ENCODE results near the gene TMEM80.

Gene TMEM80

GRCh38 chr11:679271-680207 is 16.1 kb upstream of the TMEM80 start:
- no peaks in the 10 kb centered on the region for H3K4me1 ChIP-seq (ENCODE audit: control insufficient read depth in 2 of 2, insufficient read depth in 1 of 2, low read depth in 1 of 2, low read length in 2 of 2)
- H3K36me3 ChIP-seq (replicated peaks in 1 of 2; ENCODE audit: control insufficient read depth in 2 of 2, insufficient read depth in 2 of 2, low read length in 2 of 2), result peaks cover 36 to 83% of the 10 kb centered on the region in 2 donors
- no peak overlapping the region for H2BK5ac ChIP-seq (ENCODE audit: low read length)
- no peak overlapping the region for H2BK15ac ChIP-seq (ENCODE audit: low read length)
- no peak for DNase-seq (ENCODE audit: low spot score)
- H2BK12ac ChIP-seq (ENCODE audit: low read length), result no peak overlapping the region
- H4K8ac ChIP-seq (ENCODE audit: low read depth, low read length), result no peak overlapping the region
- no peaks in the 10 kb centered on the region for H3K79me1 ChIP-seq (ENCODE audit: low read depth, low read length)
- no peak overlapping the region for H3K18ac ChIP-seq (ENCODE audit: low read length)
- H2AK5ac ChIP-seq (ENCODE audit: low read depth, low read length), result no peak overlapping the region
- H3K9me3 ChIP-seq (replicated peaks in 1 of 2; ENCODE audit: control insufficient read depth in 2 of 2, insufficient read depth in 1 of 2, low read depth in 1 of 2, low read length in 2 of 2), result no peaks in the 10 kb centered on the region
- no peak overlapping the region for H4K91ac ChIP-seq (ENCODE audit: low read depth, low read length, poor library complexity)
- no CpG with 5 or more reads among the region's 36 CpGs for WGBS, 2 donors (ENCODE audit: extremely low coverage in 2 of 2, insufficient read length in 2 of 2, insufficient replicate concordance in 1 of 2)
- no peak overlapping the region for H3K9ac ChIP-seq (ENCODE audit: low read depth, low read length, poor library complexity)
- no peak overlapping the region for H3K4ac ChIP-seq (ENCODE audit: low read length)
- no peak overlapping the region for H3K14ac ChIP-seq (ENCODE audit: low read length)
- no peaks in the 10 kb centered on the region for H3K27me3 ChIP-seq (ENCODE audit: control insufficient read depth in 3 of 3, insufficient read depth in 3 of 3, low read depth in 1 of 3, low read length in 3 of 3)
- no peak overlapping the region for H3K27ac ChIP-seq (replicated peaks; ENCODE audit: low read length)
- H3K4me3 ChIP-seq (ENCODE audit: low read length in 2 of 2), result no peak overlapping the region
- H2BK120ac ChIP-seq (ENCODE audit: low read depth, low read length), result no peak overlapping the region
- H3K4me2 ChIP-seq (ENCODE audit: insufficient read depth, low read length, poor library complexity, severe bottlenecking), result no peak overlapping the region
- no peak overlapping the region for H3K23ac ChIP-seq (ENCODE audit: low read depth, low read length, poor library complexity)
- H2AFZ ChIP-seq (ENCODE audit: low read length), result no peak overlapping the region

DNA sequence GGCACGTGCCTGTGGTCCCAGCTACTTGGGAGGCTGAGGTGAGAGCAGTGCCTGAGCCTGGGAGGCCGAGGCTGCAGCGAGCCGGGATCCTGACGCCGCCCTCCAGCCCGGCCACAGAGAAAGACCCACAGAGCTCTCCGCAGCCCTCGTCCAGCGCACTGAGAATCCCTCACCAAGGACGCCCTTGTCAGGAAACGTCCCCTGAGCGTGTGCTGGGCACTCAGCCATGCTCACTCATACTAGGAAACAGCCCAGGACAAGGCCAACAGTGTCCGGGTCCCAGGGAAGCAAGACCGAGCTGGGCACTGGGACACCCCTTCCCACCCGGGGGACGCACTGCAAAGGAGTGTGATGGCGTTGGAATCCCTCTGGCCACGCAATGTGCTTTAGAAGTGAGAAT is 15.1 kb upstream of the TMEM80 start:
- H3K4me2 ChIP-seq (ENCODE audit: insufficient read depth, low read length, poor library complexity, severe bottlenecking), result no peak overlapping the region
- no peaks in the 10 kb centered on the region for H3K4me1 ChIP-seq (ENCODE audit: control insufficient read depth in 2 of 2, insufficient read depth in 1 of 2, low read depth in 1 of 2, low read length in 2 of 2)
- no peak overlapping the region for H3K14ac ChIP-seq (ENCODE audit: low read length)
- no peak overlapping the region for H2BK15ac ChIP-seq (ENCODE audit: low read length)
- H3K9me3 ChIP-seq (replicated peaks in 1 of 2; ENCODE audit: control insufficient read depth in 2 of 2, insufficient read depth in 1 of 2, low read depth in 1 of 2, low read length in 2 of 2), result no peaks in the 10 kb centered on the region
- no peak overlapping the region for H3K18ac ChIP-seq (ENCODE audit: low read length)
- H3K79me1 ChIP-seq (ENCODE audit: low read depth, low read length), result no peaks in the 10 kb centered on the region
- H4K91ac ChIP-seq (ENCODE audit: low read depth, low read length, poor library complexity), result no peak overlapping the region
- peaks cover 0 to 2% (median 0%) of the 10 kb centered on the region in 3 experiments for H3K27me3 ChIP-seq (ENCODE audit: control insufficient read depth in 3 of 3, insufficient read depth in 3 of 3, low read depth in 1 of 3, low read length in 3 of 3)
- no peak overlapping the region for H3K27ac ChIP-seq (replicated peaks; ENCODE audit: low read length)
- no peak overlapping the region for H3K4ac ChIP-seq (ENCODE audit: low read length)
- H2AFZ ChIP-seq (ENCODE audit: low read length), result no peak overlapping the region
- no peak overlapping the region for H2BK120ac ChIP-seq (ENCODE audit: low read depth, low read length)
- H3K4me3 ChIP-seq (ENCODE audit: low read length in 2 of 2), result no peak overlapping the region
- DNase-seq (ENCODE audit: low spot score), result no peak
- no peak overlapping the region for H3K9ac ChIP-seq (ENCODE audit: low read depth, low read length, poor library complexity)
- peaks cover 38 to 87% of the 10 kb centered on the region in 2 donors for H3K36me3 ChIP-seq (replicated peaks in 1 of 2; ENCODE audit: control insufficient read depth in 2 of 2, insufficient read depth in 2 of 2, low read length in 2 of 2)
- no peak overlapping the region for H2BK5ac ChIP-seq (ENCODE audit: low read length)
- H2AK5ac ChIP-seq (ENCODE audit: low read depth, low read length), result no peak overlapping the region
- no peak overlapping the region for H2BK12ac ChIP-seq (ENCODE audit: low read length)
- H3K23ac ChIP-seq (ENCODE audit: low read depth, low read length, poor library complexity), result no peak overlapping the region
- WGBS, 2 donors (ENCODE audit: extremely low coverage in 2 of 2, insufficient read length in 2 of 2, insufficient replicate concordance in 1 of 2), result no CpG with 5 or more reads among the region's 19 CpGs
- no peak overlapping the region for H4K8ac ChIP-seq (ENCODE audit: low read depth, low read length)

GRCh38 chr11:680970-681369 is 14.6 kb upstream of the TMEM80 start:
- Histone ChIP-seq H3K4me3 (ENCODE audit: low read length in 2 of 2) (no peak overlapping the region), H3K4me2 (ENCODE audit: insufficient read depth, low read length, poor library complexity, severe bottlenecking) (no peak overlapping the region), H2AFZ (ENCODE audit: low read length) (no peak overlapping the region), H2BK5ac (ENCODE audit: low read length) (no peak overlapping the region), H2BK15ac (ENCODE audit: low read length) (no peak overlapping the region), H3K9me3 (replicated peaks in 1 of 2; ENCODE audit: control insufficient read depth in 2 of 2, insufficient read depth in 1 of 2, low read depth in 1 of 2, low read length in 2 of 2) (no peaks in the 10 kb centered on the region), H3K4me1 (ENCODE audit: control insufficient read depth in 2 of 2, insufficient read depth in 1 of 2, low read depth in 1 of 2, low read length in 2 of 2) (no peaks in the 10 kb centered on the region), H3K4ac (ENCODE audit: low read length) (no peak overlapping the region), H3K27ac (replicated peaks; ENCODE audit: low read length) (no peak overlapping the region), H2BK12ac (ENCODE audit: low read length) (no peak overlapping the region), H3K14ac (ENCODE audit: low read length) (no peak overlapping the region), H4K91ac (ENCODE audit: low read depth, low read length, poor library complexity) (no peak overlapping the region), H3K36me3 (replicated peaks in 1 of 2; ENCODE audit: control insufficient read depth in 2 of 2, insufficient read depth in 2 of 2, low read length in 2 of 2) (peaks cover 38 to 90% of the 10 kb centered on the region in 2 donors), H2AK5ac (ENCODE audit: low read depth, low read length) (no peak overlapping the region), H3K23ac (ENCODE audit: low read depth, low read length, poor library complexity) (no peak overlapping the region), H3K79me1 (ENCODE audit: low read depth, low read length) (no peaks in the 10 kb centered on the region), H3K9ac (ENCODE audit: low read depth, low read length, poor library complexity) (no peak overlapping the region), H3K27me3 (ENCODE audit: control insufficient read depth in 3 of 3, insufficient read depth in 3 of 3, low read depth in 1 of 3, low read length in 3 of 3) (peaks cover 0 to 2% (median 0%) of the 10 kb centered on the region in 3 experiments), H2BK120ac (ENCODE audit: low read depth, low read length) (no peak overlapping the region), H3K18ac (ENCODE audit: low read length) (no peak overlapping the region), H4K8ac (ENCODE audit: low read depth, low read length) (no peak overlapping the region)
- no CpG with 5 or more reads among the region's 13 CpGs for WGBS, 2 donors (ENCODE audit: extremely low coverage in 2 of 2, insufficient read length in 2 of 2, insufficient replicate concordance in 1 of 2)
- DNase-seq (ENCODE audit: low spot score), result no peak

DNA sequence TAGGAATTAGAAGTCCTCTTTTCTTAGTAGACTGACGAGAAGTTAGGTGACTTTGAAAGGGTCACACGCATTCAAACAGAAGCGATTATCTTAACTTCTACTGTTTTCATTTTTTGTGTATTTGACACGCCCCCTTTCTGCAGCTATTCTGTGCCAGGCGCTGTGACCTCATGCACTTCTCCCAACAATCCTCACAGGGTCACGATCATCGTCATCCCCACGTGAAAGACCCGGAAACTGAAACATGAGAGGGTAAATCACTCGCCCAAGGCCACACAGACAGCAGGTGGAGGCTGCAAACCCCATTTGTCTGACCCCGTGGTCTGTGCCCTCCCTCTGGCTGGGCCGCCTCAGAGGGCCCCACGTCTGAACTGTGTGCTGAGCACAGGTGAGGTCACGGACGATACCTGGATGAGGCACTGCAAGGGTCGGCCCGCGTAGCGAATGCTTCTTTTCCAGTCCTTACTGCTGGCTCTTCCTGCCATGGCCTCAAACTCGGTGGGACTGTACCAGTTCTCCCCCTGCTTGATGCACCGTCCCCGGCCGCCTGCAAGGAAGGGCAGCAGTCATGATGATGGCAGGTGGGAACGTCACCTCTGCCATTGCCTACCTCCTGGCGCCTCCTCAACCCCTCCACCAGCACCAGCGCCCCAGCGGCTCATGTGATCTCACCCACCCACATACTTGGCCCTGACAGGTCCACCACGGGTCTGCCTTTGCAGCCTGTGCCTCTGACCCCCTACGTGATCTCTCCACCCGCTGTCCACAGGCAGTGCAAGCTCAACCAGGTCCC is 9.0 kb upstream of the TMEM80 start:
- peak overlapping the region; percentile 59 for H4K91ac ChIP-seq (ENCODE audit: low read depth, low read length, poor library complexity)
- H2AK5ac ChIP-seq (ENCODE audit: low read depth, low read length), result no peak overlapping the region
- H2BK120ac ChIP-seq (ENCODE audit: low read depth, low read length), result no peak overlapping the region
- WGBS, 2 donors (ENCODE audit: extremely low coverage in 2 of 2, insufficient read length in 2 of 2, insufficient replicate concordance in 1 of 2), result no CpG with 5 or more reads among the region's 30 CpGs
- no peak overlapping the region for H2AFZ ChIP-seq (ENCODE audit: low read length)
- H2BK12ac ChIP-seq (ENCODE audit: low read length), result no peak overlapping the region
- no peak overlapping the region for H3K14ac ChIP-seq (ENCODE audit: low read length)
- H3K36me3 ChIP-seq (replicated peaks in 1 of 2; ENCODE audit: control insufficient read depth in 2 of 2, insufficient read depth in 2 of 2, low read length in 2 of 2), result peaks cover 46 to 94% of the 10 kb centered on the region in 2 donors
- peaks cover 9% of the 10 kb centered on the region for H3K79me1 ChIP-seq (ENCODE audit: low read depth, low read length)
- peaks cover 0 to 2% (median 0%) of the 10 kb centered on the region in 3 experiments for H3K27me3 ChIP-seq (ENCODE audit: control insufficient read depth in 3 of 3, insufficient read depth in 3 of 3, low read depth in 1 of 3, low read length in 3 of 3)
- H3K27ac ChIP-seq (replicated peaks; ENCODE audit: low read length), result no peak overlapping the region
- H3K4me3 ChIP-seq (ENCODE audit: low read length in 2 of 2), result no peak overlapping the region
- no peak overlapping the region for H4K8ac ChIP-seq (ENCODE audit: low read depth, low read length)
- H3K4ac ChIP-seq (ENCODE audit: low read length), result no peak overlapping the region
- no peak overlapping the region for H2BK5ac ChIP-seq (ENCODE audit: low read length)
- no peak overlapping the region for H3K4me2 ChIP-seq (ENCODE audit: insufficient read depth, low read length, poor library complexity, severe bottlenecking)
- H3K9me3 ChIP-seq (replicated peaks in 1 of 2; ENCODE audit: control insufficient read depth in 2 of 2, insufficient read depth in 1 of 2, low read depth in 1 of 2, low read length in 2 of 2), result no peaks in the 10 kb centered on the region
- DNase-seq (ENCODE audit: low spot score), result no peak
- H3K18ac ChIP-seq (ENCODE audit: low read length), result peak overlapping the region; percentile 66
- no peak overlapping the region for H3K9ac ChIP-seq (ENCODE audit: low read depth, low read length, poor library complexity)
- peak overlapping the region; percentile 48 for H3K23ac ChIP-seq (ENCODE audit: low read depth, low read length, poor library complexity)
- no peaks in the 10 kb centered on the region for H3K4me1 ChIP-seq (ENCODE audit: control insufficient read depth in 2 of 2, insufficient read depth in 1 of 2, low read depth in 1 of 2, low read length in 2 of 2)
- H2BK15ac ChIP-seq (ENCODE audit: low read length), result no peak overlapping the region
